Astrocyte (in vitro differentiated cells and primary cell): ENCODE data around the gene GARIN5A. TPM values are rescaled to one million over a fixed set of nuclear protein-coding genes. Genes with fewer than 3 reads are reported as not detected.

ENCODE experiments used
- DNase-seq: peaks from one replicate; pipeline ENCODE4 v3.0.0-alpha.2; 2010; ENCODE audit warnings: low read depth
- FAIRE-seq: peaks from 2 replicates; lab custom pipeline; 2011; peaks lifted over from hg19 to GRCh38; lab: Jason Lieb, UNC
- H2AFZ ChIP-seq: 2 replicates; pipeline ENCODE4 v1.6.0; 2012; ENCODE audit warnings: low read depth, low read length, inconsistent platforms
- H3K27ac ChIP-seq: 2 replicates; pipeline ENCODE4 v1.5.1; 2011; ENCODE audit warnings: low read depth, low read length, inconsistent platforms
- H3K27me3 ChIP-seq: 2 replicates; pipeline ENCODE4 v1.6.0; 2011; ENCODE audit warnings: low read length, inconsistent platforms; ENCODE audit not compliant: insufficient read depth
- H3K36me3 ChIP-seq: 2 replicates; pipeline ENCODE4 v1.5.1; 2011; ENCODE audit warnings: low read length, inconsistent platforms; ENCODE audit not compliant: insufficient read depth
- H3K4me1 ChIP-seq: 2 replicates; pipeline ENCODE4 v1.5.1; 2011; ENCODE audit warnings: low read length, inconsistent platforms; ENCODE audit not compliant: insufficient read depth
- H3K4me2 ChIP-seq: 2 replicates; pipeline ENCODE4 v1.6.0; 2012; ENCODE audit warnings: low read length, inconsistent platforms
- H3K4me3 ChIP-seq: 2 replicates; pipeline ENCODE4 v1.5.1; 2011; ENCODE audit warnings: low read depth, mild to moderate bottlenecking, low read length, inconsistent platforms; ENCODE audit not compliant: insufficient read depth
- H3K79me2 ChIP-seq: 2 replicates; pipeline ENCODE4 v1.6.0; 2012; ENCODE audit warnings: mild to moderate bottlenecking, low read length, inconsistent platforms; ENCODE audit not compliant: insufficient read depth
- H3K9ac ChIP-seq: 2 replicates; pipeline ENCODE4 v1.6.0; 2012; ENCODE audit warnings: mild to moderate bottlenecking, low read length, inconsistent platforms
- H3K9me3 ChIP-seq: 2 replicates; pipeline ENCODE4 v1.5.1; 2012; ENCODE audit warnings: low read depth, mild to moderate bottlenecking, low read length, inconsistent platforms; ENCODE audit not compliant: insufficient read depth
- H4K20me1 ChIP-seq: 2 replicates; pipeline ENCODE4 v1.6.0; 2012; ENCODE audit warnings: low read length, inconsistent platforms; ENCODE audit not compliant: insufficient read depth
- H3K27ac Mint-ChIP-seq: one replicate; pipeline ENCODE4 v1.8.0; 2021; ENCODE audit warnings: mild to moderate bottlenecking, mixed read lengths; ENCODE audit not compliant: unreplicated experiment
- H3K27me3 Mint-ChIP-seq: one replicate; pipeline ENCODE4 v1.8.0; 2021; ENCODE audit warnings: low read depth, mixed read lengths; ENCODE audit not compliant: unreplicated experiment
- H3K36me3 Mint-ChIP-seq: one replicate; pipeline ENCODE4 v1.8.0; 2021; ENCODE audit warnings: low read depth, mixed read lengths; ENCODE audit not compliant: unreplicated experiment
- H3K4me1 Mint-ChIP-seq: one replicate; pipeline ENCODE4 v1.8.0; 2021; ENCODE audit warnings: low read depth, mixed read lengths; ENCODE audit not compliant: unreplicated experiment
- H3K4me3 Mint-ChIP-seq: one replicate; pipeline ENCODE4 v1.8.0; 2021; ENCODE audit warnings: mild to moderate bottlenecking, moderate library complexity, mixed read lengths; ENCODE audit not compliant: unreplicated experiment
- H3K9me3 Mint-ChIP-seq: one replicate; pipeline ENCODE4 v1.8.0; 2021; ENCODE audit warnings: mild to moderate bottlenecking, mixed read lengths; ENCODE audit not compliant: unreplicated experiment
- EZH2 ChIP-seq: IDR thresholded peaks from 2 replicates; pipeline ENCODE4 v1.6.1; 2012; ENCODE audit warnings: mild to moderate bottlenecking, low read length, inconsistent platforms; ENCODE audit not compliant: insufficient read depth
- total RNA-seq: library from RNA; stranded (reverse); gene quantifications from 2 replicates; pipeline ENCODE4 v1.2.1, GENCODE V29; 2021
- TF ChIP-seq, protein P1 (sequence below): IDR thresholded peaks from 2 replicates; pipeline ENCODE4 v1.5.1; 2011; ENCODE audit warnings: low read depth, mild to moderate bottlenecking, inconsistent platforms, low read length, moderate library complexity; ENCODE audit not compliant: insufficient read depth

GARIN5A gene
- total RNA-seq, 1 donor from 2014 or later, result not detected

DNA sequence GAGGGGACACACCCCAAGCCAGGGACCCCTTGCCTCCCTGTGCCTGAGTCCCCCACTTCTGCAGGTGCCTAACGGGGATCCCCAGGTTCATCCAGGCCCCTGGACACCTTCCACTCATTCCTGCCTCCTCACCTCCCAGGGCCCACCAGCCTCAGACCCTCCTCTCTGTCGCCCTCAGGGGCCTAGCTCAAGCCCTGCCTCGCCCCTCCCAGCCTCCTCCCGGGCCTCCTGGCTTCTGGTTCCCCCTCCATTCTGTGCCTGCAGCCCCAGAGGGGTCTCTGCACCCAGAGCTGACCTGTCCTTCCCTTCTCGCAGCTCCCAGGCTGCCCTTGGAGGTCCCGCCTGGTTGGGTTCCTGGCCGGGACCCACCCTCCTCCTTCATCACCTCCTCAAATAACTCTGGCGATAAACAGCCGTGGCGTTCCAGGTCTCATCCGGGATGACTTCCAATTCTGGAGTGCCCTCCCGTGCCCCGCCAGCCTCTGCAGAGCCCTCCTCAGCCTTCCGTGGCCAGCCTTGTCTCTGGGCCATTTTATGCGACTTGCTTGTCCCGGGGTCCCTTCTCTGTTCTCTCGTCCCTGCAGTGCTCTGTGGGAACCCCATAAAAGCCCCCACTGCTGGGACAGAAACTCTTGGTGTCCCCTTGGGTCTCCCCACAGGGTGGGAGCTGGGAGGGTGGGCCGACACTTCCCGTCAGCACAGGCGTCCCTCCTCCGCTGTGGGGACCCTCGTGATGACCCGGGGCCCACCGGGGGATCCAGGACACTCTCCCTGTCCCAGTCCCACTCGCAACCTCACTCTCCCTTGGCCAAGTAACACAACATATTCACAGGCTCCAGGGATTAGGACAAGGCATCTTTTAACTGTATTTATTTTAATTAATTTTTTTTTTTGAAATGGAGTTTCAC, 25.2 kb upstream of the GARIN5A start:
- TF ChIP-seq EZH2, result no peak
- TF ChIP-seq, protein P1, sequence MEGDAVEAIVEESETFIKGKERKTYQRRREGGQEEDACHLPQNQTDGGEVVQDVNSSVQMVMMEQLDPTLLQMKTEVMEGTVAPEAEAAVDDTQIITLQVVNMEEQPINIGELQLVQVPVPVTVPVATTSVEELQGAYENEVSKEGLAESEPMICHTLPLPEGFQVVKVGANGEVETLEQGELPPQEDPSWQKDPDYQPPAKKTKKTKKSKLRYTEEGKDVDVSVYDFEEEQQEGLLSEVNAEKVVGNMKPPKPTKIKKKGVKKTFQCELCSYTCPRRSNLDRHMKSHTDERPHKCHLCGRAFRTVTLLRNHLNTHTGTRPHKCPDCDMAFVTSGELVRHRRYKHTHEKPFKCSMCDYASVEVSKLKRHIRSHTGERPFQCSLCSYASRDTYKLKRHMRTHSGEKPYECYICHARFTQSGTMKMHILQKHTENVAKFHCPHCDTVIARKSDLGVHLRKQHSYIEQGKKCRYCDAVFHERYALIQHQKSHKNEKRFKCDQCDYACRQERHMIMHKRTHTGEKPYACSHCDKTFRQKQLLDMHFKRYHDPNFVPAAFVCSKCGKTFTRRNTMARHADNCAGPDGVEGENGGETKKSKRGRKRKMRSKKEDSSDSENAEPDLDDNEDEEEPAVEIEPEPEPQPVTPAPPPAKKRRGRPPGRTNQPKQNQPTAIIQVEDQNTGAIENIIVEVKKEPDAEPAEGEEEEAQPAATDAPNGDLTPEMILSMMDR, result no peak
- no peak overlapping the region for H3K4me2 ChIP-seq
- peaks cover 4% of the 10 kb centered on the region for H3K27me3 ChIP-seq
- DNase-seq (no peak), FAIRE-seq (no peak)
- H3K79me2 ChIP-seq, result no peaks in the 10 kb centered on the region
- H3K36me3 ChIP-seq, result no peaks in the 10 kb centered on the region
- no peaks in the 10 kb centered on the region for H3K4me1 Mint-ChIP-seq
- peaks cover 11% of the 10 kb centered on the region for H3K9me3 Mint-ChIP-seq
- no peaks in the 10 kb centered on the region for H3K4me1 ChIP-seq
- H3K4me3 ChIP-seq, result no peak overlapping the region
- no peaks in the 10 kb centered on the region for H3K9me3 ChIP-seq
- no peak overlapping the region for H3K27ac Mint-ChIP-seq
- H3K36me3 Mint-ChIP-seq, result no peaks in the 10 kb centered on the region
- H4K20me1 ChIP-seq, result no peaks in the 10 kb centered on the region
- H3K4me3 Mint-ChIP-seq, result no peak overlapping the region
- no peak overlapping the region for H3K9ac ChIP-seq
- H3K27me3 Mint-ChIP-seq, result no peaks in the 10 kb centered on the region
- H3K27ac ChIP-seq, result no peak overlapping the region
- no peak overlapping the region for H2AFZ ChIP-seq

DNA sequence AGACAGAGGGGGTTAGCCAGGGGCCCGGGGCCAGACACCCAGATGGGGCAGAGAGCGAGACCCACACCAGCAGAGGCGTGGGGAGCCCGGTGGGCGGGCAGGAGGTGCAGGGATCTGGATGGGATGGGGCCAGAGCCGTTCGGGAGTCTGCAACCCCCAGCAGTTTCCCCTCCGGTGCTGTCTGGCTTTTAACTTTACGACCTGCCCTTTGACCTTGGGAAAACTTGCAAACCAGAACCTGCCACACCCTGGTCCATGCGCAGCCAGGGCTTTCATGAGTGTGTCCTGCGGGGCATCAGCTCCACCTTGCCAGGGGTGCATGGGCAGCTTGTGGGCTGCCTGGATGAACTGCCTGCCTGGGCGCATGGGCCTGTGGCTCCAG, 24.5 kb upstream of the GARIN5A start:
- no peak overlapping the region for H3K27ac Mint-ChIP-seq
- H3K4me2 ChIP-seq, result no peak overlapping the region
- H3K79me2 ChIP-seq, result no peaks in the 10 kb centered on the region
- no peaks in the 10 kb centered on the region for H3K36me3 Mint-ChIP-seq
- H4K20me1 ChIP-seq, result no peaks in the 10 kb centered on the region
- no peak overlapping the region for H2AFZ ChIP-seq
- no peaks in the 10 kb centered on the region for H3K27me3 Mint-ChIP-seq
- no peak overlapping the region for H3K4me3 Mint-ChIP-seq
- peaks cover 4% of the 10 kb centered on the region for H3K27me3 ChIP-seq
- H3K4me1 Mint-ChIP-seq, result no peaks in the 10 kb centered on the region
- no peak for DNase-seq
- no peak overlapping the region for H3K4me3 ChIP-seq
- H3K9me3 Mint-ChIP-seq, result peaks cover 11% of the 10 kb centered on the region
- H3K4me1 ChIP-seq, result no peaks in the 10 kb centered on the region
- H3K36me3 ChIP-seq, result no peaks in the 10 kb centered on the region
- TF ChIP-seq, protein P1, result no peak
- no peak for FAIRE-seq
- no peaks in the 10 kb centered on the region for H3K9me3 ChIP-seq
- no peak overlapping the region for H3K27ac ChIP-seq
- H3K9ac ChIP-seq, result no peak overlapping the region

DNA sequence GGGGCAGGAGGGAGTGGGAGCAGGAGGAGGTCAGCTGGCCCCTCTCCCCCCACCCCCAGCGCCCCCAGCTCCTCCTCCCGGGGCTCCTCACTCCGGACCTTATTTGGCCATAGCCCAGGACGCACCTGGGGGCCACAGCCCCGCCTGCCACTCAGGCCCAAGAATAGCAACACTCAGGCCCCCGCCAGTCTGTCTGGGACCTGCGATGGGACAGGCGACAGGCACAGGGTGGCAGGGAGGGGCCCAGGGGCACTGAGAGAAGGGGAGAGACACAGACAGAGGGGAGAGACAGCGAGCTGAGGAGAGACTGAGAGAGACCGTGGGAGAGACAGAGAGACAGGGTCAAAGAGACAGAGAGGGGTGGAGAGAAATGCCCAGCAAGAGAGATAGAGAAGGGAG, 24.1 kb upstream of the GARIN5A start:
- H3K9me3 Mint-ChIP-seq, result peaks cover 14% of the 10 kb centered on the region
- Histone ChIP-seq H3K9me3 (no peaks in the 10 kb centered on the region), H4K20me1 (no peaks in the 10 kb centered on the region), H3K9ac (no peak overlapping the region), H3K4me3 (no peak overlapping the region), H3K36me3 (no peaks in the 10 kb centered on the region), H3K79me2 (no peaks in the 10 kb centered on the region), H3K27ac (no peak overlapping the region), H3K27me3 (peaks cover 4% of the 10 kb centered on the region), H2AFZ (no peak overlapping the region), H3K4me1 (no peaks in the 10 kb centered on the region), H3K4me2 (no peak overlapping the region)
- no peaks in the 10 kb centered on the region for H3K36me3 Mint-ChIP-seq
- H3K4me3 Mint-ChIP-seq, result no peak overlapping the region
- FAIRE-seq (no peak), DNase-seq (no peak)
- H3K27me3 Mint-ChIP-seq, result no peaks in the 10 kb centered on the region
- no peaks in the 10 kb centered on the region for H3K4me1 Mint-ChIP-seq
- TF ChIP-seq EZH2, result no peak
- TF ChIP-seq, protein P1, result no peak
- no peak overlapping the region for H3K27ac Mint-ChIP-seq
